Measurements from ENCODE around the gene CASP10.
"Not testable (repeated sequence)": the region's sequence is repeated elsewhere in the genome, so short reads cannot be mapped to it uniquely, and the experiment has no call there.

Gene CASP10, protein sequence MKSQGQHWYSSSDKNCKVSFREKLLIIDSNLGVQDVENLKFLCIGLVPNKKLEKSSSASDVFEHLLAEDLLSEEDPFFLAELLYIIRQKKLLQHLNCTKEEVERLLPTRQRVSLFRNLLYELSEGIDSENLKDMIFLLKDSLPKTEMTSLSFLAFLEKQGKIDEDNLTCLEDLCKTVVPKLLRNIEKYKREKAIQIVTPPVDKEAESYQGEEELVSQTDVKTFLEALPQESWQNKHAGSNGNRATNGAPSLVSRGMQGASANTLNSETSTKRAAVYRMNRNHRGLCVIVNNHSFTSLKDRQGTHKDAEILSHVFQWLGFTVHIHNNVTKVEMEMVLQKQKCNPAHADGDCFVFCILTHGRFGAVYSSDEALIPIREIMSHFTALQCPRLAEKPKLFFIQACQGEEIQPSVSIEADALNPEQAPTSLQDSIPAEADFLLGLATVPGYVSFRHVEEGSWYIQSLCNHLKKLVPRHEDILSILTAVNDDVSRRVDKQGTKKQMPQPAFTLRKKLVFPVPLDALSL

DNA sequence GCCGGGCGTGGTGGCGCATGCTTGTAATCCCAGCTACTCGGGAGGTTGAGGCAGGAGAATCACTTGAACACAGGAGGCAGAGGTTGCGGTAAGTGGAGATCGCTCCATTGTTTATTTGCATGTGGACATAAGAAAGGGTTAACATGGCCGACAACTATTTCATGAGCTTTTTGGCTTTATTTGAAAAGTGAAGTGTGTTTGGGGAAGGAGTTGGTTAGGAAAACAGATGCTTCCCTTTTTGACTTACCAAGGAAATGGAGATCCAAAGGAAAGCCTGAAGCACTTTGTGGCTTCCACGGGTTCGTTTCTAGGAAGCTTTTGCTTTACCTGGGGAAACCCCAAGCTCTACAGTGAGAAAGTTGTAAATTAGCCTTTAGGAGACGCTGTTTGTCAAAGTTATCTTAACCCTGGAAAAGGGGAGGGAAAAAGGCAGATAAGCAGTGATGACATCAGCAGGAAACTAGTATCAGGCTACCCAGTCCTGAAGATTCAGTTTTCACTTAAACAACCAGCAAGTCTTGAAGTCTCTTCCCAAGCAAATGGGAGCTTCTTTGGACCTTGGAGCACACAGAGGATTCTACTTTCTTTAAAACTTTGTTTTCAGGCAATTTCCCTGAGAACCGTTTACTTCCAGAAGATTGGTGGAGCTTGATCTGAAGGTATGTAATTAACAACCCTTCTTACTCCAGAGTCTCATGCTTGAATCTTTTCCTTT lies at the start of gene CASP10:
TSS of gene CASP10 (plus strand) at position 492 of the 715 bp plus-strand sequence. CDS start 2,637 bp downstream, outside the sequence.
- DNase-seq, result peak; percentile 96

DNA sequence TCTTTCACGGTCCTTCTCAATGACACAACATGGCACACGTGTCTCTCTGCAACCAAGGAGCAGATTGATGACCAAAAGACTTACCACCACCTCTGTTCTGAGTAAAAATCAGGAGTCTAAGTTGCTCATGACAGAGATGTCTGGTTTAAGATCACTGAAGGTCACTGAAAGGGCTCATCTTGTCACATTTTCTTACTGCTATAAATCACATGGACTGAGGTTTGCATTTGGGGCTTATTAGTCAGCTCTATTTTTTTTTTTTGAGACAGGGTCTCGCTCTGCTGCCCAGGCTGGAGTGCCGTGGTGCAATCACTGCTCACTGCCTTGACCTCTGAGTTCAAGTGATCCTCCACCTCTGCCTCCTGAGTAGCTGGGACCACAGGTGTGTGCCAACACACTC lies 47.6 kb upstream of the CASP10 start:
- DNase-seq, result no peak

DNA sequence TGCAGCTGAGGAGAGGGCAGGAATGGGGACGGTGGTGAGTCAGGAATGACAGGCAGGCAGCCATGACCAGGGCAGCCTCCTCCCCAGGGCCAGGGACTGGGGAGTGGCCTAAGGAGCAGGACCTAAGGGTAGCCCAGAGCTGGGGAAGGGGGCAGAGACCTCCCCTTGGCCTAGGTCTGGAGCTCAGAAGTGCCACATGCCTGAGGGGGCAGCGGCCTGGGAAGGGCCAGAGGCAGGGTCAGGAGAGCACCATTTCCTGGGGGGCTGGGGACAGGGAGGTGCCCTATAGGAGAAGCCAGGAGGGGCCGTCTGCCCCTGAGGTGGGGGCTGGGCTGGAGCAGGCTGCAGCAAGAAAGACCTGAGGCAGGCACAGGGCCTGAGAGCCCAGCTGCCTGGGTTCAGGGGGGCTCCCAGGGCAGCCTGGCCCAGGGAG lies 46.0 kb upstream of the CASP10 start:
- DNase-seq, result no peak

DNA sequence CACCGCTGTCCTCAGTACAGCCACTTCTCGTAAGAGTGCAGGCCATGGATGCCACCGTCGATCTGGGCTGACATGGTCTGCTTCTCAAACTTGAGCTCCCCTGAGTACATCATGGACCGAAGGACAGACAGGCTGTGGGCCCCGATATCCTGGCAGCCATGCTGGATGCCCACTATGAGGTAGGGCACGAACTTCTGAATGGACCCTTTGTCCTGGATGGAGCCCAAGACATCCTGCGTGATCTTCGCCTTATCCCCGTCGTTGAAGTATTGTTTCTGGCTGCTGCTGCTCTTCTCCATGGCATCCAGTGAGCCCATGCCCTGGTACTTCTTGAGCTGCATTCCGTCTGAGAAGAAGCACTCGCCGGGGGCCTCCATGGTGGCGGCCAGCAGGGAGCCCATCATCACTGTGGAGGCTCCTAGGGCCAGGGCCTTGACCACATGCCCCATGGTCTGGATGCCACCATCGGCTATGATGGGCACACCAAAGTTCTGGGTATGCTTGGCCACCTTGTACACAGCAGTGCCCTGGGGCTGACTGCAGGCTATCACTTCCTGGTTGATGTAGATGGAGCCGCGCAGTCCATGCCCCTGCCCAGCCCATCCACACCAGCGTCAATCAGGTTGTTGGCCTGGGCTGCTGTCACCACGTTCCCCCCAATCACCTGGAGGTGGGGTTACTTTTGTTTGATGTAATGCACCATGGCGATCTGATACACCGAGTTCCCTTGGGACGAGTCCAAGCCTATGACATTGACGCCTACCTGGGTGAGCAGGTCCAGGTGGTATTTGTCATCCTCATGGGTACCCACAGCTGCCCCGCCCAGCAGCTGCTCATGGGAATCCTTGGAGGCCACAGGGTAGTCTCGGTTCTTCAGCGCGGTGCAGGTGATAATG lies 45.2 kb upstream of the CASP10 start:
- no peak for DNase-seq

DNA sequence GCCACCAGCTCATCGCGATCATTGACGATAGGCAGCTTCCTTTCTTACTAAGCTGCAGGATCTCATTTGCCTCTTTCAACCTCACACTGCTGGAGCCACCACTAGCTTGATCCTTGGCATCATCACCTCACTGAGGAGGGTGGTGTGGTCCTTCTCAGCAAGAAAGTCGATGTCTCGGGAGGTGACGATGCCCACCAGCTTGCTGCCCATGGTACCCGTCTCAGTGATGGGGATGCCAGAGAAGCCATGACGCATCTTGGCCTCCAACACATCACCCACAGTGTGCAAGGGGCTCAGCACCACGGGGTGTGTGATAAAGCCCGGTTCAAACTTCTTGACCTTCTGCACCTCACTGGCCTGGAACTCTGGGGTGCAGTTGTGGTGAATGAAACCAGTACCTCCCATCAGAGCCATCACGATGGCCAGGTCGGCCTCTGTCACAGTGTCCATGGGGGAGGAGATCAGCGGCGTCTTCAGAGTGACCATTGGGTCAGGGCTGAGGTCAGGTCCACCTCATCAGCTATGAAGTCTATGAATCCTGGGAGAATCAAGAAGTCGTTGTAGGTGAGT lies 44.5 kb upstream of the CASP10 start:
- DNase-seq, result no peak

DNA sequence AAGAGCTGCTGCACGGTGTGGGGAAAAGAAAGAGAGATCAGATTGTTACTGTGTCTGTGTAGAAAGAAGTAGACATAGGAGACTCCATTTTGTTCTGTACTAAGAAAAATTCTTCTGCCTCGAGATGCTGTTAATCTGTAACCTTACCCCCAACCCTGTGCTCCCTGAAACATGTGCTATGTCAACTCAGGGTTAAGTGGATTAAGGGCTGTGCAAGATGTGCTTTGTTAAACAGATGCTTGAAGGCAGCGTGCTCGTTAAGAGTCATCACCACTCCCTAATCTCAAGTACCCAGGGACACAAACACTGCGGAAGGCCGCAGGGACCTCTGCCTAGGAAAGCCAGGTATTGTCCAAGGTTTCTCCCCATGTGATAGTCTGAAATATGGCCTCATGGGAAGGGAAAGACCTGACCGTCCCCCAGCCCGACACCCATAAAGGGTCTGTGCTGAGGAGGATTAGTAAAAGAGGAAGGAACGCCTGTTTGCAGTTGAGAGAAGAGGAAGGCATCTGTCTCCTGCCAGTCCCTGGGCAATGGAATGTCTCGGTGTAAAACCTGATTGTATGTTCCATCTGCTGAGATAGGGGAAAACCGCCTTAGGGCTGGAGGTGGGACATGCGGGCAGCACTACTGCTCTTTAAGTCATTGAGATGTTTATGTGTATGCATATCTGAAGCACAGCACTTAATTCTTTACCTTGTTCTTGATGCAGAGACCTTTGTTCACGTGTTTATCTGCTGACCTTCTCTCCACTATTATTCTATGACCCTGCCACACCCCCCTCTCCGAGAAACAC lies 43.8 kb upstream of the CASP10 start:
- DNase-seq, result not testable (repeated sequence)

DNA sequence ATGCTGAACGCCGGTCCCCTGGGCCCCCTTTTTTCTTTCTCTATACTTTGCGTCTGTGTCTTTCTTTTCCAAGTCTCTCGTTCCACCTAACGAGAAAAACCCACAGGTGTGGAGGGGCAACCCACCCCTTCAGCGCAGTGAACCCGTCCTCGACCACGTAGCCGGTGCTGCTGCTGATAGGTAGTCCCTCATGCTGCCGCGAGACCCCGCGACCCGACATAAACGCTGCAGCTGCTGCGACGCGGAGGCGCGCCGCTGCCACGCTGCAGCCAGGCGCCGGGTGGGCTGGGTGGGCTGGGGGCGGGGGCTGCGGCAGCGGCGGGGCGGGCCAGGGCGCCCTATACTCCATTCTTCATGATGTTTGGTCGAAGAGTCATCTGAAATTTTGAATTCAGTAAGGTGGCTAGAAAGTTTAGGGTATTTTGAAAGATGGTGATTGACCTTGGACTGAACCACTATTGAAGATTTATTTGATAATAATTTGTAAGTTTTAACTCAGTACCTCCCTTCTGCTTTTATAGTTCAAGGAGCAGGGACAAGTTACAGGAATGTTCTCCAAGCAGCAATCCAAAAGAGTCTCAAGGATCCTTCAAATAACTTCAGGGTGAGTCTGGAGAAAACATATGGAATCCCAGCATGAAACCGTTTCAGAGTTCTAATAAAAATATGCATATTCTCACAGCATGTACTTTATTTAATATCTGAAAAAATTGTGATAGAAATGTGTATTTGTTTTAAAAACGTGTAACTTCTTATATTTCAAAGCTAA lies 42.9 kb upstream of the CASP10 start:
- no peak for DNase-seq

DNA sequence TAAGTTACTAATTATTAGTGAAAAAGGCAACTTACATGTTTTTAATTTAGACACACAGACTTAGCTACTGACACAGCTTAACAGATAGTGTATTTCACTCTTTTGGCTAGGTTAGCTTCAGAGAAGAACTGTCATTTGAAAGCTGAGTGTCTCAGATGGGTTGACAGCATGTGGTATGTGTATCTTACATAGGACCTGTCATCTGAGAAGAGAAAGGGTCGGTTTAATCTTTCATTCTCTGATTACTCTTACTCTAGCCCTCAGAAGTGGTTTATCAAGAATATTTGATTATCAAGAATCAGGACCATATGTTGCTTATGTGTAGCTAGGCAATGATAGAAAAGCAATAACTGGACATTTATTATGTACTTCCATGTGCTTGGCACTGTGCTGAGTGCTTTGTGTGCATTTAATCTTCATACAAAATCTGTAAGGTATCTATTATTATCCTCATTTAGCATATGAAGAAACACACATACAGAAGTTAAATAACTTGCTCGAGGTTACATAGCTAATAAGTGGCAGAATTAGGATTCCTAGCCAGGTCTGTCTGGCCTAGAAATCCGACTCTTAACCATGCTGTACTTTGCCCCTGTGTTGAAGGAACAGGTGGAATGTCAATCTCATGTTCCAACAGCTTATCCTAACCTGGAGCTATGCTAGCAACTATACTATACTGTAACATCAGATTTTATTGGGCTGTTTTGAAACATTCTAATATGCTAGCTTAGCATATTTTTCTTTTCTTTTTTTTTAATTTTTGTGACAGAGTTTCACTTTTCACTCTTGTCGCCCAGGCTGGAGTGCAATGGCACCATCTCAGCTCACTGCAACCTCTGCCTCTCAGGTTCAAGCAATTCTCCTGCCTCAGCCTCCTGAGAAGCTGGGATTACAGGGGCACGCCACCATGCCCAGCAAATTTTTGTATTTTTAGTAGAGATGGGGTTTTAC lies 38.6 kb upstream of the CASP10 start:
- DNase-seq, result no peak

DNA sequence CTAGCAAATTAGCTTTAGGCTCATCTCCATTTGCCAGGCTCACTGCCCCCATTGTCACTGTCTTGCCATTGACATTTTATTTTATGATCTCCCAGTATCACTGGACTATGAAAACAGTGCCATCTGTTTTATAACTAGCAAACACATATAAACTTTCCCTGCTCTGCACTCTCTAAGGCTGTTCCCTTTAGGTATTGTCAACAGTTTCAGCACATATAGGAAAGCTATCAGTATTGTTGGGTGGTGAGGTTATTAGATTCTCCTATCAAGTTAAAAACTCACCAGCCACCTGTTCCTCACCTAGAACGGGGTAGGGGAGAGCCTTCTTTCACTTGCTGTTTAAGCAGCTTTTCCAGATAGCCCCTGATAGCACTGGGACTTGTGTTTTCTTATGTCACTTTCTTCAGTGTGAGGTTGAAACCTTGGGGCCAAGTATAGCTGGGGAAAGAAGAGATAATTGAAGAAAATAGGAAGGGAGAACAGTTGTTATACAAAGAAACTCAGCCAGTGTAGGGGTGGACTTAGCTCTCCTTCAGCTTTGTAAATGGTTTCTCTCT lies 34.4 kb upstream of the CASP10 start:
- no peak for DNase-seq

DNA sequence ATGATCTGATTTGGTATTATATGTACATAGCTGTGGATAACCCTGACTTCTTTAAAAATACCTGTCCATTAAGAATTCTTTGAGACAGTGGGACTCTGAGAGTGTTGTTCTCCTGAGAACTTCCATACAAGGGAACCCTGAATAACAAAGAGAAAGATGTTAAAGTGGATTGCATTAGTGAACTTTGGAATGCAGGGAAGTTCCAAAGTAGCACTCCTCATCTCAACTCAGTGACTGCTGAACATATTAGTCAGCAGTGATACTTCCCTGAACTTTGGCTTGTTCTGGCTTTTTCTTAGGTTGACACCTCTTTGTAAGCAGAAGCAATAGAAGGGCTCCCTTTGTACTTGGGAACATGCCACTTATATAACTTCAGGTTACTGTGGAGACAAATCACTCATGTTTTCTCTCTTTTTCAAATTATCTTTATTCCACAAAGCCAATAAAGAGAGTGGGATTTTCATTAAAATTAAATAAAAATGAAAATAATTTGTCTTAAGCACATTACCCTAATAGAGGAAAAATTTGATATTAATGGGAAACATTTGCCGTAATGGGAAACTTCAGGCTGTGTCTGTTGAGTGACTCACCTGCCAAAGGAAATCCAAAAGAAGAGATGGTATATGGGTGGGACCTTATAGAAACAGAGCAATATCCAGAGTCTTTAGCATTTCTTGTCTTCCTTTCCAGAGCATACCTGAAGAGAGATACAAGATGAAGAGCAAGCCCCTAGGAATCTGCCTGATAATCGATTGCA lies 33.7 kb upstream of the CASP10 start:
- no peak for DNase-seq

DNA sequence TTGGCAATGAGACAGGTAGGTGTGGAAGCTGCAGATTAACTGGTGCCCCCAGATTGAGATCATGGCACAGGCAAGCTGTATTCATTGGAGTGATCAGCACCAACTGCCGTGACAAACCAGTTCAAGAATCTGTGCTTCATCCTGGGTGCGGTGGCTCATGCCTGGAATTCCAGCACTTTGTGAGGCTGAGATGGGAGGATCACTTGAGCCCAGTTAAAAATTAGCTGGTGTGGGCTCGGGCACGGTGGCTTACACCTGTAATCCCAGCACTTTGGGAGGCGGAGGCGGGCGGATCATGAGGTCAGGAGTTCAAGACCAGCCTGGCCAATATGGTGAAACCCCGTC lies 33.1 kb upstream of the CASP10 start:
- DNase-seq, result not testable (repeated sequence)

DNA sequence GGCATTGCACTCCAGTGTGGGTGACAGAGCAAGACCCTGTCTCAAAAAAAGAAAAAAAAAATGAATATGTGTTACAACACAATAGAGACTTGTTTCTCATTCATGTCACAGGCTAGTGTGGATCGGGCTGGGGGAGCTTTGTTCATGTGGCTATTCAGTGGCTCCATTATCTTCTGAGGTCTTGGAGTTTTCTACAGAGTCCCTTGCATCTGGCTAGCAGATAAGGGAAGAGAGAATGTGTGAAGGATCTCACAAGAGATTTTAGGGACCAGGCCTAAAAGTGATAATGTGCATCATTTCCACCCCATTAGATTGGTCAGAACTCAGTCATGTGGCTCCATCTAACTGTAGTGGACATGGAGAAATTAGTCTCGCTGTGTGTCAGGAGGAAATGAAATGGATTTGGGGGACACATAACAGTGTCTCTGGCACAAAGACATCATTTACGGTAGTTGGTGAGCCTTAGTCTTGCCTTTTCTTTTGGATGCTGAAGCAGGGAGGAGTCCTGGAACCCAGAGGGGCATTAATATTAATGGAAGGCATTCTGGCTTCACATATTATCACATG lies 32.4 kb upstream of the CASP10 start:
- DNase-seq, result peak; percentile 83

DNA sequence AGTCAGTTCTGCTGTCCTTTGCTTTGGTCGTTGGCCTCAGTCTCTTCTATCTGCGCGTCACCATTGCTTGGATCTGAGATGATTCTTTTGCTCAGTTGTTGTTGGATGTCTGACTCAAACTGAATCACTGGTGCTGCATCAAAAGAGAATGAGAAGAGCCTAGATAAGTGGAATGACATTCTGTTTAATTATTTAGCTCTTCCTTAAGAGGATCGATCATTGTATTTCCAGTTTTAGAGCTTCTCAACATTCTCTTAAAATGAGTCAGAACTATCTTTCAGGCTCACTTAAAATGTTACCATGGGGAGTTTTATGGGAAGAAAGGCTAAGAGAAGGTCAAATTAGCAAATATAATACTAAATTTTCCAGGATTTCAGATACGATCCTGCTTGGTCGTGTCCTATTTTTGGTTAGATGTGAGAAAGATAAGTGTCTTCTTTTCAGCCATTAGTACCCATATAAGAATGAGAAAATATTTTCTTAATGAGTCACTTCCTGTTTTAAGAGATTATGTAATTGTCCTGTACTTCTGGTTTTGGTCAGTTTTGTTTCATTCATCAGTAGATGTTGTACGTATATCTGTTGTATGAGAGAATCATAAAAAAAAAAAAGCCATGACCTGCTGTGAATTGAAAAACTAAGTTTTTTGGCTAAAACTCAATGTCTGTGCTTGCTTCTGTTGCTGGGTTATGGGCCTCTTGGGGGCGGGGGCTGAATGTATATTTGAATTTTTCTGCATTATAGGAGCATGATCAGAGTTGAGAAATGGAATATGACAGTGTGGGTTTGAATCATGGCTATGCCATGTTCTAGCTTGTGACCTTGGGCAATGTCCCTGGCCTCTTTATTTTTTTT lies 31.6 kb upstream of the CASP10 start:
- DNase-seq, result peak; percentile 47

DNA sequence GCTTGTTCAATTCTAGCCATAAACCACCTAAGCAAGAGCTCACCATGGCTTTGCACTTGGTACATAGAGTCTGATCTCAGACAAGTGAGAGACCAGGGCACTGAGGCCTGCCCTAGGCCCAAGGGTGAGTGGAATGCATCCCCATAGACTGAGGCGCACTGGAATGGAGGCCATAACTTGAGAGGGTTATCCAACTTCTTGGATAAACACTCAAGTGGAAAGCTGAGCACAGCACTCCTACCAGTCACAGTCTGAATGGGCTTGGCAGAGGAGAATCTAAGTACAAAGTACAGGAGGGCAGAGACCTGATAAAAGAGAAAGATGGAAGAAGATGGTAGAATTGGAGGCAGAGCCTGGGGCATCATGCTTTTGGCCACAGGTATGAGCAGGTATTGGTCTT lies 30.4 kb upstream of the CASP10 start:
- DNase-seq, result no peak

DNA sequence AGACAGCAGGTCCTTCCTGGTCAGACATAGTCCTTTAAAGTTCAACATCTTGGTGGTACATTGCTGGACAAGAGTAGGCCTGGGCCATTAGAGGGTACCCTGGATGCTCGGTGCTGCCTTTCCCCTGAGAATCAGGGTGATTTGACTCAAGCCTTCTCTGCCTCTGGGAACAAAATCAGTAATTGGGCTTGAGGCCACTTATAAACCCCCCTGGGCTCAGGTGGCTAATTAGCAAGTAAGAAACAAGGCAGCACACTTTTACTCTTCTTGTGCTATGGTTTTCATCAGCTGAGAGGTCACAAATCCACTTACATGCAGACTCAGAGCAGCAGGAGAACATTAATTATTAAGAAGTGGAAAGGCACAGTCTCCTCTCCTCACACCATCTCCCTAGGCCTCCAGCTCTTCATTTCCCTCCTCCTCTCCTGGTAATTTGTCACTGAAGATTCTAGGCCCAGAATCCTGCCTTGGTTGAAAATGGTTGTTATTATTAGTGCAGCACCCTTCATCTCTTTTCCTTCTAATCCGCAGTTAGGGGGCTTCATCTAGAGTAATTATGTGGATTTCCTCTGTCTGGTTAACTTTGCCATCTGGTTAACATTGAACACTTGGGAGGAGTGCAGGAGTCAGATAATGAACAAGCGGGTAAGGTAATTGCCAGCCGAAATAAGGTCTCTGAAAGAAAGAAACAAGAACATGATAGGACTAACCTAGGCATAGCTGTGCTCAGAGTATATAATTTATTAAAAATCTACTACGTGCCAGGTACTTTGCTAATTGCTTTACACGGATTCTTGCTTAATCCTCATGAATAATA lies 29.7 kb upstream of the CASP10 start:
- peak; percentile 87 for DNase-seq

DNA sequence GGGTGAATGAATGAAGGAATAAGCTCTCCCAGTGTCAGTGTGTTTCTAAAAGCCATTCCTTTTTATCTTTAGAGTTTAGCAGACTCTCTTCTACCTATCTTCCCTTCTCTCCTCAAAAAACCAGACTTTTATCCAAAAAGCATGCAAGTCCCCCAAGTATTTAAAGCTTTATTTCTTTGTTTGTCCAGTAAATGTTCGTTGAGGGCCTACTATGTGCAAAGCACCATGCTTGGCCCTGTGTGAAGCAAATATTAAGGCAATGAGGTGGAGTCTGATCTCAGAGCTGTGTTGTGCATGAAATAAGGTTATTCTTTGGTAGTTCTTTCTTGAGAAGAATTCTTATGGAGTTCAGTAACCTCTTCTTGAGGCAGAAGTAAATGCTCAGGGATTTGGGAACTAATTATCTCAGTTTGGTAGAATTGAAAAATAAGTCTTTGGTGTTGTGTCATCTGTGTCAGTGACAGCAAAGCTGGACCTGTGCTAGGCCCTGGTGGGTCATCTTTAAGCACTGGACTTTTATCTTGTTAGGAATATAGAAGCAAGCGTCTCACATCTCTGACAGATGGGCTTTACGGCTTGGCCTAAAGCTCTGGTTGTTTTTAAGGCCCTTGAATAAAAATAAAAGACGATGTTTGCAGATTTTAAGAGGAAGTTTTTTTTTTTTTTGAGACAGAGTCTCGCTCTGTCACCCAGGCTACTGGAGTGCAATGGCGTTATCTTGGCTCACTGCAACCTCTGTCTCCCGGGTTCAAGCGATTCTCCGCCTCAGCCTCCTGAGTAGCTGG lies 28.1 kb upstream of the CASP10 start:
- no peak for DNase-seq

Measured in hematopoietic multipotent progenitor cell treated with erythropoietin and hydrocortisone succinate and interleukin-3 and kit ligand, for 8 days (in vitro differentiated cells).